SK-N-SH (cell line): ENCODE data around the gene MRPS7. TPM values are rescaled to one million over a fixed set of nuclear protein-coding genes. Genes with fewer than 3 reads are reported as not detected.

Source experiments
- CTCF ChIA-PET: fragments of 300-600, 350-600 bp; formaldehyde crosslinking; extraction: SDS; loops from one replicate; lab custom pipeline; 2021; lab: Yijun Ruan, JAX
- POLR2A ChIA-PET: fragments of 350-600 bp; sonication (Branson Sonifier 250); formaldehyde crosslinking; extraction: SDS; loops from one replicate; lab custom pipeline; 2020; ENCODE audit warnings: antibody characterized with exemption, inconsistent platforms; lab: Yijun Ruan, JAX
- DNase-seq: peaks from one replicate; pipeline ENCODE4 v3.0.0; 2012
- H2AFZ ChIP-seq: fragments of 200-600 bp; sonication (generic); 2 replicates; pipeline ENCODE4 v1.8.1; 2016; ENCODE audit warnings: antibody characterized with exemption, mild to moderate bottlenecking, low read depth
- H3F3A ChIP-seq: fragments of 200-600 bp; sonication (generic); replicated peaks from 2 replicates; pipeline ENCODE3; 2016; ENCODE audit warnings: antibody characterized with exemption, mild to moderate bottlenecking; ENCODE audit not compliant: insufficient read depth
- H3K27ac ChIP-seq, 2 experiments: fragments of 200-500 bp in 1 of 2; fragments of 200-600 bp in 1 of 2; sonication (Bioruptor generic) in 1 of 2; sonication (generic), shearing (Covaris generic) in 1 of 2; 2 replicates each; pipeline versions ENCODE4 v1.5.1 to v1.6.1; 2014 to 2016; ENCODE audit warnings: low read depth in 2 of 2, inconsistent platforms in 1 of 2, low read length in 1 of 2, mild to moderate bottlenecking in 1 of 2, mixed read lengths in 1 of 2
- H3K27me3 ChIP-seq: fragments of 200-600 bp; sonication (generic), shearing (Covaris generic); 2 replicates; pipeline ENCODE4 v1.6.1; 2016; ENCODE audit warnings: mixed run types; ENCODE audit not compliant: insufficient read depth
- H3K36me3 ChIP-seq, 2 experiments: fragments of 200-500 bp in 1 of 2; fragments of 200-600 bp in 1 of 2; sonication (Bioruptor generic) in 1 of 2; sonication (generic) in 1 of 2; replicated peaks in 1 of 2; 2 replicates each; pipeline versions ENCODE3 to v1.5.1; 2014 to 2016; ENCODE audit warnings: low read length in 1 of 2, mild to moderate bottlenecking in 1 of 2; ENCODE audit not compliant: insufficient read depth in 2 of 2, control insufficient read depth in 1 of 2
- H3K4me1 ChIP-seq, 2 experiments: fragments of 200-500 bp in 1 of 2; fragments of 200-600 bp in 1 of 2; sonication (Bioruptor generic) in 1 of 2; sonication (generic), shearing (Covaris generic) in 1 of 2; 2 replicates each; pipeline versions ENCODE4 v1.5.1 to v1.6.1; 2014 to 2016; ENCODE audit warnings: low read depth in 1 of 2, low read length in 1 of 2, mixed run types in 1 of 2; ENCODE audit not compliant: insufficient read depth in 2 of 2, control insufficient read depth in 1 of 2
- H3K4me2 ChIP-seq: fragments of 200-600 bp; sonication (generic), shearing (Covaris generic); 2 replicates; pipeline ENCODE4 v1.6.1; 2017; ENCODE audit warnings: mixed run types
- H3K4me3 ChIP-seq, 2 experiments: fragments of 200-500 bp in 1 of 2; fragments of 200-600 bp in 1 of 2; sonication (Bioruptor generic) in 1 of 2; sonication (generic), shearing (Covaris generic) in 1 of 2; 2 replicates each; pipeline versions ENCODE4 v1.5.1 to v1.8.1; 2014 to 2016; ENCODE audit warnings: low read depth in 2 of 2, inconsistent platforms in 1 of 2, low read length in 1 of 2, mild to moderate bottlenecking in 1 of 2, mixed read lengths in 1 of 2, moderate library complexity in 1 of 2
- H3K79me2 ChIP-seq: fragments of 200-600 bp; sonication (generic); 2 replicates; pipeline ENCODE4 v1.8.1; 2017; ENCODE audit warnings: mild to moderate bottlenecking; ENCODE audit not compliant: insufficient read depth
- H3K9ac ChIP-seq: fragments of 200-600 bp; sonication (generic); 2 replicates; pipeline ENCODE4 v1.6.1; 2017; ENCODE audit warnings: mixed run types
- H3K9me2 ChIP-seq: fragments of 200-600 bp; sonication (generic); 2 replicates; pipeline ENCODE4 v1.6.1; 2017; ENCODE audit warnings: mixed run types
- H3K9me3 ChIP-seq: fragments of 200-600 bp; sonication (generic); 2 replicates; pipeline ENCODE4 v1.6.1; 2017; ENCODE audit warnings: mixed run types, mild to moderate bottlenecking, moderate library complexity
- H4K20me1 ChIP-seq: fragments of 200-600 bp; sonication (generic); 2 replicates; pipeline ENCODE4 v1.6.1; 2017; ENCODE audit warnings: mild to moderate bottlenecking, mixed run types; ENCODE audit not compliant: insufficient read depth
- CTCF ChIP-seq: fragments of 200-600 bp; sonication (generic); IDR thresholded peaks from 2 replicates; pipeline ENCODE4 v1.6.1; 2017; ENCODE audit warnings: antibody characterized with exemption, mild to moderate bottlenecking, moderate library complexity
- ELF1 ChIP-seq: IDR thresholded peaks from 2 replicates; pipeline ENCODE4 v1.4.0; 2012
- EP300 ChIP-seq, 2 experiments: IDR thresholded peaks; 2 replicates each; pipeline versions ENCODE4 v1.4.0 to v1.6.1; 2012; ENCODE audit warnings: borderline replicate concordance in 1 of 2, low read depth in 1 of 2, low read length in 1 of 2
- FOXJ3 ChIP-seq: sonication (generic); formaldehyde crosslinking; IDR thresholded peaks from 2 replicates; pipeline ENCODE4 v1.5.1; 2020; ENCODE audit warnings: mild to moderate bottlenecking, missing genetic modification reagents
- GABPA ChIP-seq: IDR thresholded peaks from 2 replicates; pipeline ENCODE4 v1.4.0; 2012; ENCODE audit warnings: low read depth, mild to moderate bottlenecking
- JUND ChIP-seq: IDR thresholded peaks from 2 replicates; pipeline ENCODE4 v1.4.0; 2012
- NFIC ChIP-seq: IDR thresholded peaks from 2 replicates; pipeline ENCODE4 v1.4.0; 2012; ENCODE audit warnings: borderline replicate concordance
- RXRA ChIP-seq: IDR thresholded peaks from 2 replicates; pipeline ENCODE4 v1.4.0; 2012; ENCODE audit warnings: low read depth, mild to moderate bottlenecking, borderline replicate concordance
- SIN3A ChIP-seq: IDR thresholded peaks from 2 replicates; pipeline ENCODE4 v1.6.1; 2012; ENCODE audit warnings: low read depth, mild to moderate bottlenecking, low read length, moderate library complexity, borderline replicate concordance
- TAF1 ChIP-seq: IDR thresholded peaks from 2 replicates; pipeline ENCODE4 v1.6.1; 2012; ENCODE audit warnings: low read depth, mild to moderate bottlenecking, low read length, moderate library complexity, borderline replicate concordance
- TCF12 ChIP-seq: IDR thresholded peaks from 2 replicates; pipeline ENCODE4 v1.4.0; 2012
- YY1 ChIP-seq: IDR thresholded peaks from 2 replicates; pipeline ENCODE4 v1.4.0; 2012; ENCODE audit warnings: low read depth, mild to moderate bottlenecking
- WGBS: methylation state at CpG from one replicate; pipeline ENCODE4 v1.1.6; 2017; ENCODE audit warnings: low lambda C conversion rate; 5-methylcytosine and 5-hydroxymethylcytosine counted together
- polyA plus RNA-seq, 3 experiments: library from polyadenylated mRNA; depleted of rRNA; stranded (reverse); fragments of >200 nt; gene quantifications; 2 replicates each; pipeline ENCODE4 v1.2.3, GENCODE V29; 2012
- TF ChIP-seq, protein P1 (sequence below): IDR thresholded peaks from 2 replicates; pipeline ENCODE4 v1.4.0; 2012; ENCODE audit warnings: low read depth, borderline replicate concordance
- TF ChIP-seq, protein P2 (sequence below): fragments of 150-350 bp; IDR thresholded peaks from 2 replicates; pipeline ENCODE4 v1.6.1; 2016; ENCODE audit warnings: mild to moderate bottlenecking, low read depth, low read length
- TF ChIP-seq, protein P3 (sequence below): IDR thresholded peaks from 2 replicates; pipeline ENCODE4 v1.6.1; 2012; ENCODE audit warnings: mild to moderate bottlenecking, low read depth, low read length, moderate library complexity

The MRPS7 gene
- polyA plus RNA-seq, 1 of the 3 experiments (the other 2 are of a cell fraction): 82.8 TPM

DNA sequence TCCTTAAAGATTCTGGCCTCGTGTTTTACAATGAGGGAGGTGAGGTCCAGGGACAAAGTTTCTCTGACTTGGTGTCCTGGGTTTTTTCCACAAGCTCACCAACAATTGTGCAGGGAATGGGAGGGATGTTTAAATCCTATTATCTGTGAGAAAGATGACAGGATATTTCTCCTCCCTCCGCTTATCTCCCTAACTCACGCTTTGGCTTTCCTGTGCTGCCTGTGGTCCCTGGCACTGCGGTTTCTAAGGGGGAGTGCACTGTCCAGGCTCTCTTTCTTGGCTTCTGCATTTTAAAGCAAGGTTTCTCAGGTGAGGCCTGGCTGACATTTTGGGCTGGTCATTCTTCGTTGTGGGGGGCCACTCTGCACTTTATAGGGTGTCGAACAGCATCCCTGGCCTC, 16.7 kb upstream of the MRPS7 start:
- Histone ChIP-seq H3F3A (peaks cover 4% of the 10 kb centered on the region), H3K9me3 (no peaks in the 10 kb centered on the region), H2AFZ (no peak overlapping the region), H3K36me3 (peaks cover 35 to 67% of the 10 kb centered on the region in 2 experiments), H3K4me2 (no peak overlapping the region), H3K9me2 (no peaks in the 10 kb centered on the region), H3K4me1 (peaks cover 0 to 4% of the 10 kb centered on the region in 2 experiments; a peak in 1 of 4 replicates), H3K9ac (no peak overlapping the region), H4K20me1 (no peaks in the 10 kb centered on the region), H3K27me3 (no peaks in the 10 kb centered on the region), H3K4me3 (no peak overlapping the region), H3K79me2 (peaks cover 24% of the 10 kb centered on the region; the same call in 1 of the 2 replicates), H3K27ac (no peak overlapping the region)
- WGBS: 87% methylated on average over 6 of the region's 6 CpGs
- no peak for DNase-seq
- TF ChIP-seq YY1: no peak
- no peak for TF ChIP-seq EP300 (IDR thresholded peaks at IDR 0.05; ENCODE audit: borderline replicate concordance in 1 of 2, low read depth in 1 of 2, low read length in 1 of 2)
- TF ChIP-seq FOXJ3 (CRISPR knock-in tag): no peak
- no peak for TF ChIP-seq NFIC
- no peak for TF ChIP-seq TAF1
- no peak for TF ChIP-seq SIN3A
- TF ChIP-seq GABPA: no peak
- TF ChIP-seq, protein P1, sequence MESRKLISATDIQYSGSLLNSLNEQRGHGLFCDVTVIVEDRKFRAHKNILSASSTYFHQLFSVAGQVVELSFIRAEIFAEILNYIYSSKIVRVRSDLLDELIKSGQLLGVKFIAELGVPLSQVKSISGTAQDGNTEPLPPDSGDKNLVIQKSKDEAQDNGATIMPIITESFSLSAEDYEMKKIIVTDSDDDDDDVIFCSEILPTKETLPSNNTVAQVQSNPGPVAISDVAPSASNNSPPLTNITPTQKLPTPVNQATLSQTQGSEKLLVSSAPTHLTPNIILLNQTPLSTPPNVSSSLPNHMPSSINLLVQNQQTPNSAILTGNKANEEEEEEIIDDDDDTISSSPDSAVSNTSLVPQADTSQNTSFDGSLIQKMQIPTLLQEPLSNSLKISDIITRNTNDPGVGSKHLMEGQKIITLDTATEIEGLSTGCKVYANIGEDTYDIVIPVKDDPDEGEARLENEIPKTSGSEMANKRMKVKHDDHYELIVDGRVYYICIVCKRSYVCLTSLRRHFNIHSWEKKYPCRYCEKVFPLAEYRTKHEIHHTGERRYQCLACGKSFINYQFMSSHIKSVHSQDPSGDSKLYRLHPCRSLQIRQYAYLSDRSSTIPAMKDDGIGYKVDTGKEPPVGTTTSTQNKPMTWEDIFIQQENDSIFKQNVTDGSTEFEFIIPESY: no peak
- TF ChIP-seq, protein P2, sequence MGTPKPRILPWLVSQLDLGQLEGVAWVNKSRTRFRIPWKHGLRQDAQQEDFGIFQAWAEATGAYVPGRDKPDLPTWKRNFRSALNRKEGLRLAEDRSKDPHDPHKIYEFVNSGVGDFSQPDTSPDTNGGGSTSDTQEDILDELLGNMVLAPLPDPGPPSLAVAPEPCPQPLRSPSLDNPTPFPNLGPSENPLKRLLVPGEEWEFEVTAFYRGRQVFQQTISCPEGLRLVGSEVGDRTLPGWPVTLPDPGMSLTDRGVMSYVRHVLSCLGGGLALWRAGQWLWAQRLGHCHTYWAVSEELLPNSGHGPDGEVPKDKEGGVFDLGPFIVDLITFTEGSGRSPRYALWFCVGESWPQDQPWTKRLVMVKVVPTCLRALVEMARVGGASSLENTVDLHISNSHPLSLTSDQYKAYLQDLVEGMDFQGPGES: no peak
- TF ChIP-seq CTCF: no peak
- TF ChIP-seq, protein P3, sequence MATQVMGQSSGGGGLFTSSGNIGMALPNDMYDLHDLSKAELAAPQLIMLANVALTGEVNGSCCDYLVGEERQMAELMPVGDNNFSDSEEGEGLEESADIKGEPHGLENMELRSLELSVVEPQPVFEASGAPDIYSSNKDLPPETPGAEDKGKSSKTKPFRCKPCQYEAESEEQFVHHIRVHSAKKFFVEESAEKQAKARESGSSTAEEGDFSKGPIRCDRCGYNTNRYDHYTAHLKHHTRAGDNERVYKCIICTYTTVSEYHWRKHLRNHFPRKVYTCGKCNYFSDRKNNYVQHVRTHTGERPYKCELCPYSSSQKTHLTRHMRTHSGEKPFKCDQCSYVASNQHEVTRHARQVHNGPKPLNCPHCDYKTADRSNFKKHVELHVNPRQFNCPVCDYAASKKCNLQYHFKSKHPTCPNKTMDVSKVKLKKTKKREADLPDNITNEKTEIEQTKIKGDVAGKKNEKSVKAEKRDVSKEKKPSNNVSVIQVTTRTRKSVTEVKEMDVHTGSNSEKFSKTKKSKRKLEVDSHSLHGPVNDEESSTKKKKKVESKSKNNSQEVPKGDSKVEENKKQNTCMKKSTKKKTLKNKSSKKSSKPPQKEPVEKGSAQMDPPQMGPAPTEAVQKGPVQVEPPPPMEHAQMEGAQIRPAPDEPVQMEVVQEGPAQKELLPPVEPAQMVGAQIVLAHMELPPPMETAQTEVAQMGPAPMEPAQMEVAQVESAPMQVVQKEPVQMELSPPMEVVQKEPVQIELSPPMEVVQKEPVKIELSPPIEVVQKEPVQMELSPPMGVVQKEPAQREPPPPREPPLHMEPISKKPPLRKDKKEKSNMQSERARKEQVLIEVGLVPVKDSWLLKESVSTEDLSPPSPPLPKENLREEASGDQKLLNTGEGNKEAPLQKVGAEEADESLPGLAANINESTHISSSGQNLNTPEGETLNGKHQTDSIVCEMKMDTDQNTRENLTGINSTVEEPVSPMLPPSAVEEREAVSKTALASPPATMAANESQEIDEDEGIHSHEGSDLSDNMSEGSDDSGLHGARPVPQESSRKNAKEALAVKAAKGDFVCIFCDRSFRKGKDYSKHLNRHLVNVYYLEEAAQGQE: no peak
- no peak for TF ChIP-seq RXRA
- TF ChIP-seq ELF1: no peak
- no peak for TF ChIP-seq TCF12
- no peak for TF ChIP-seq JUND
- CTCF ChIA-PET: interaction anchor here (0.6 to 1.6 kb wide), 4 partner anchors 13 to 167 kb away, joined by 3 to 7 read pairs (median 4); no protein-coding TSS in a partner anchor
- POLR2A ChIA-PET: interaction anchor here (1.3 kb wide), 1 partner anchor 16 kb away, joined by 3 read pairs; the partner anchor contains the start of gene GGA3
